GM06990 (cell line): ENCODE results near the gene SCAMP5.

Source experiments
- DNase-seq: peaks from one replicate; pipeline ENCODE4 v3.0.0-alpha.2; 2011; ENCODE audit not compliant: insufficient read length; ENCODE audit errors: extremely low read depth
- H3K27me3 ChIP-seq: replicated peaks from 2 replicates; pipeline ENCODE4 v1.6.0; 2011; ENCODE audit warnings: low read length; ENCODE audit not compliant: control insufficient read depth, insufficient read depth
- H3K36me3 ChIP-seq: 2 replicates; pipeline ENCODE4 v1.5.1; 2011; ENCODE audit warnings: low read length; ENCODE audit not compliant: control insufficient read depth, insufficient read depth
- H3K4me3 ChIP-seq: replicated peaks from 2 replicates; pipeline ENCODE4 v1.5.1; 2011; ENCODE audit warnings: low read depth, mild to moderate bottlenecking, control low read depth, low read length
- TF ChIP-seq, protein P1 (sequence below): IDR thresholded peaks from 2 replicates; pipeline ENCODE4 v1.5.1; 2011; ENCODE audit warnings: low read length, control low read depth, mild to moderate bottlenecking, inconsistent platforms; ENCODE audit not compliant: insufficient read depth, poor library complexity, severe bottlenecking

SCAMP5 gene

DNA sequence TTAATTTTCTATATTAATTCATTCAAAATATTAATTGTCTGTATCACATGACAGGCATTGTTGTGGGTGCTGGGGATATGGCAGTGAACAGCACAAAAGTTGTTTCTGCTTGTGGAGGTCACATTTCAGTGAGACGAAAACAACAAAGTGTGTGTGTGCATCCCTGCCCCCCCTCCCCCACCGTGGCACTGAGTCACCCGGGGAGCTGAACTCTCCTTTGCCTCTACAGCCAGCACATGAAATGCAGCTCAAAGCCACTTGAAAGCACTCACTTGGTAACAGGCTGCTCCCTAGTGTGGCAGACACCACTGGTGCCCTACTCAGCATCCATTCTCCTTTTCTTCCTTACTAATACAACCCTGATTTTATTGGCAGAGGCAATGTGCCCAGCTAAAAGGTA lies 16.9 kb upstream of the SCAMP5 start:
- Histone ChIP-seq H3K4me3 (no peak overlapping the region), H3K36me3 (no peaks in the 10 kb centered on the region), H3K27me3 (no peaks in the 10 kb centered on the region)
- DNase-seq, result no peak
- TF ChIP-seq, protein P1, sequence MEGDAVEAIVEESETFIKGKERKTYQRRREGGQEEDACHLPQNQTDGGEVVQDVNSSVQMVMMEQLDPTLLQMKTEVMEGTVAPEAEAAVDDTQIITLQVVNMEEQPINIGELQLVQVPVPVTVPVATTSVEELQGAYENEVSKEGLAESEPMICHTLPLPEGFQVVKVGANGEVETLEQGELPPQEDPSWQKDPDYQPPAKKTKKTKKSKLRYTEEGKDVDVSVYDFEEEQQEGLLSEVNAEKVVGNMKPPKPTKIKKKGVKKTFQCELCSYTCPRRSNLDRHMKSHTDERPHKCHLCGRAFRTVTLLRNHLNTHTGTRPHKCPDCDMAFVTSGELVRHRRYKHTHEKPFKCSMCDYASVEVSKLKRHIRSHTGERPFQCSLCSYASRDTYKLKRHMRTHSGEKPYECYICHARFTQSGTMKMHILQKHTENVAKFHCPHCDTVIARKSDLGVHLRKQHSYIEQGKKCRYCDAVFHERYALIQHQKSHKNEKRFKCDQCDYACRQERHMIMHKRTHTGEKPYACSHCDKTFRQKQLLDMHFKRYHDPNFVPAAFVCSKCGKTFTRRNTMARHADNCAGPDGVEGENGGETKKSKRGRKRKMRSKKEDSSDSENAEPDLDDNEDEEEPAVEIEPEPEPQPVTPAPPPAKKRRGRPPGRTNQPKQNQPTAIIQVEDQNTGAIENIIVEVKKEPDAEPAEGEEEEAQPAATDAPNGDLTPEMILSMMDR, result no peak

DNA sequence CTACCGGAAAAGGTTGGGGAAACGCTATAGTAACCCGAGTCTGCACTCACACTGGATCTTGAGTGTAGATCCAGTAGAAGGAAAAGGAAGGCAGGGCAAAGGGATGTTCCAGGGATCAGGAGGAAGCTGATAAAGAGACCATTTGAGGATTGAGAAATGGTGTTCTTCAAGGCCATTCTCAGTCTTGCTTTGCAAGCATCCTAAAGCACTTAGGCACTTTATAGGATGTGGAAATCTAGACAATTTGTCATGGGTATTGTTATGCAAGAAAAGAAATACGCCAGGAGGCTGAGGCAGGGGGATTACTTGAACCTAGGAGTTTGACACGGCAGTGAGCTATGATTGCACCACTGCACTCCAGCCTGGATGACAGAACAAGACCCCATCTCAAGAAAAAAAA lies 13.2 kb upstream of the SCAMP5 start:
- Histone ChIP-seq H3K36me3 (no peaks in the 10 kb centered on the region), H3K27me3 (no peaks in the 10 kb centered on the region), H3K4me3 (no peak overlapping the region)
- TF ChIP-seq, protein P1, result no peak
- no peak for DNase-seq

DNA sequence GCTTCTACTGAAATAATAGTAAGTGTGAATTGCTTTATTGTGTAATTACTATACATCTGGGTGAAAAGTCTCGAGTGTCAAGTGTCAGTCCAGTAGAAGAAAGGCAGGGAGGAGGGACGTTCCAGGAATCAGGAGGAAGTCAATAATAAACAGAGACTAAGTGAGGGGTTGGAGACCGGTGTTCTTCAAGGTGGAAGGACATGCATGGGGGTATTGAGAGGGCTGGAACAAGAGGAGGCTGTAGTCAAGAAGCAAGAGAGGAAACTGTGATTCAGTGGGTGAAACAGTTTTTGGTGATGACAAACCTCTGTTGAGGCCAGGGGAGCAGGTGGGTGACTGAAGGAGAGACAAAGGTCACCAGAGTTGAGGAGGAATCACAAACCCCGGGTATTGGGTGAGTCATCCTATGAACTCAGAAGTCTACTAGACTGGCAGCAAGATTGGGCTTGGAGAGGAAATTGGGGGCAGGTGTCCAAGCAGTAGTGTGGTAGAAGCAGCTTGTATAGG lies 11.6 kb upstream of the SCAMP5 start:
- TF ChIP-seq, protein P1, result no peak
- Histone ChIP-seq H3K27me3 (no peaks in the 10 kb centered on the region), H3K4me3 (no peak overlapping the region), H3K36me3 (no peaks in the 10 kb centered on the region)
- peak; percentile 44 for DNase-seq

DNA sequence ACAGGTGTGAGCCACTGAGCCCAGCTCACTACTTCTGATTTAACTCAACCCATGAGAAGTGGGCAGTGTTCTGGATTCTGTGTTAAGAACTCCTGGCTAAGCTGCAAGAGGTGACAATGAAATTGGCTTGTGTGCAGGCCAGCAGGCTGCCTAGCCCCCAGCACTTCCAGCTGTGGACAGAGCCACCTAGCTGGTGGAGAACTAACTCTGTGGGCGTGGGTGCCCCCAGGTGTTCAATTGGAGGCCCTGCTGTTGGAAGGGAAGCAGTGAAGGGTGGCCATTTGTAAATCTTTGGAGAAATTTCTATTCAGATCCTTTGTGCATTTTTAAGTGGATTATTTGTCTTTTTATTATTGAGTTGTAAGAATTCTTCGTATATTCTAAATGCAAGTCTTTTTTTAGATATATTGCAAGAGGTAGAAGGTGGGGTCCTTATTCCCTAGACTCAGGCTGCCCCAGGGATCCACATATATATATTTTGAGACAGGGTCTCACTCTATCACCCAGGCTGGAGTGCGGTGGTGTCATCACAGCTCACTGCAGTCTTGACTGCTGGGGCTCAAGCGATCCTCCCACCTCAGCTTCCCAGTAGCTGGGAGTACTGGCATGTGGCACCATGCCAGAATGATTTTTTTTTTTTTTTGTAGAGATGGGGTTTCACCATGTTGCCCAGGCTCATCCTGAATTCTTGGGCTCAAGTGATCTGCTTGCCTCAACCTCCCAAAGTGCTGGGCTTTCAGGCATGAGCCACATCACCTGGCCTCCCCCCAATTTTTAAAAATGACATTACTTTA lies 7.2 kb upstream of the SCAMP5 start:
- no peak for DNase-seq
- H3K36me3 ChIP-seq, result no peaks in the 10 kb centered on the region
- TF ChIP-seq, protein P1, result peak; percentile 72

DNA sequence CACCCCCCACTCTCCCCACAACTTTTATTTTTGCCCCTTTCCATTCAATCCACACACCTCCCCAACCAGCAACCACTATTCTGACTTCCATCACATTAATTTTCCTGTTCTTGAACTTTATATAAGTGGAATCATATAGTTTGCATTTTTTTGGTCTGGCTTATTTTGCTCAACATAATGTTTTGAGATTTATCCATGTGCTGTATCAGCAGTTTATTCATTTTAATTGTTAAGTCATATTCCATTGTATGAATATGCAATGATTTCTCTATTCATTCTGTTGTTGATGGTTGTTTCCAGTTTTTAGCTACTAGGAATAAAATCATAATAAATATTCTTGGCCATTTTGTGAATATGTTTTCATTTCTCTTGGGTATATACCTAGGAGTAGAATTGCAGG lies 5.8 kb upstream of the SCAMP5 start:
- DNase-seq, result no peak
- H3K27me3 ChIP-seq, result no peaks in the 10 kb centered on the region
- TF ChIP-seq, protein P1, result no peak
- H3K36me3 ChIP-seq, result no peaks in the 10 kb centered on the region
- H3K4me3 ChIP-seq, result no peak overlapping the region

More for the DNA sequence above, 7.2 kb upstream of the SCAMP5 start:
- Histone ChIP-seq H3K4me3 (no peak overlapping the region), H3K27me3 (no peaks in the 10 kb centered on the region)

DNA sequence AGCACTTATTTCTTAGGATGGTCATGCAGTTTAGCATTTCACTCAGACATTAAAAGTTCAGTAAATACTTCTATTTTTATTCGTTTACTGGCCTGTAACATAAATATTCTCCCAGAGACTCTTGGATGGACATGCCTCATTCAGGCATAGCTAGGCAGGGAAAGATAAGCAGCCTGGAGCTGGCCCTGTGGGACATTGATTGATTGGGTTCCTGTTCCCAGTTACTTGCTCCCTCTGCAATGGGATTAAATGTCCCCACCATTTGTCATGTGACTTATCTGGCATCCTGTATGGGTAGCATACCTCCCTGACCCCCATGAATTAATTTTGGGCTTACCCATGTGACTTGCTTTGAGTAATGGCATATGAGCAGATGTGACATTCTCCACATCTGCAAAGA lies 2.7 kb upstream of the SCAMP5 start:
- TF ChIP-seq, protein P1, result no peak
- no peak overlapping the region for H3K4me3 ChIP-seq
- no peaks in the 10 kb centered on the region for H3K36me3 ChIP-seq
- no peaks in the 10 kb centered on the region for H3K27me3 ChIP-seq
- DNase-seq, result no peak
